HAP-1 (cell line): ENCODE measurements around the gene PGM5.
"Not testable (repeated sequence)": the region's sequence is repeated elsewhere in the genome, so short reads cannot be mapped to it uniquely, and the experiment has no call there.

Source experiments
- DNase-seq, 2 experiments: peaks; one replicate each; pipeline ENCODE4 v3.0.0-alpha.2; 2016 to 2020; ENCODE audit warnings: low spot score in 2 of 2
- H3K27me3 ChIP-seq: fragments of 250-450 bp; sonication (Bioruptor Pico); 2 replicates; pipeline ENCODE4 v1.5.1; 2020; ENCODE audit warnings: low read depth, mild to moderate bottlenecking, moderate library complexity
- H3K36me3 ChIP-seq: fragments of 250-450 bp; sonication (Bioruptor Pico); replicated peaks from 2 replicates; pipeline ENCODE4 v1.5.1; 2020; ENCODE audit warnings: mild to moderate bottlenecking
- H3K4me1 ChIP-seq: fragments of 250-450 bp; sonication (Bioruptor Pico); 2 replicates; pipeline ENCODE4 v1.5.1; 2020; ENCODE audit warnings: mild to moderate bottlenecking
- H3K4me3 ChIP-seq: fragments of 250-450 bp; sonication (Bioruptor Pico); 2 replicates; pipeline ENCODE4 v1.5.1; 2020; ENCODE audit warnings: mild to moderate bottlenecking, moderate library complexity
- H3K9me3 ChIP-seq: fragments of 250-450 bp; sonication (Bioruptor Pico); 2 replicates; pipeline ENCODE4 v1.5.1; 2020; ENCODE audit warnings: mild to moderate bottlenecking, moderate library complexity
- in situ Hi-C: fragments of 300-500 bp; cut with MboI; formaldehyde crosslinking; loops from 3 replicates; pipeline ENCODE4 v1.14.3; 2020; ENCODE audit warnings: low sequenced_read_pairs, inconsistent platforms, mixed read lengths

PGM5 gene

GRCh38 chr9:68356380-68357118 is at the start of gene PGM5:
TSS of gene PGM5 (plus strand) at chr9:68356611. CDS start at chr9:68357128, 517 bp downstream.
- H3K27me3 ChIP-seq, in situ Hi-C loops, H3K4me1 ChIP-seq, H3K9me3 ChIP-seq, H3K36me3 ChIP-seq: not testable (repeated sequence)
- peak within 1 kb of the TSS; percentile 34 for H3K4me3 ChIP-seq
- DNase-seq: peak in 1 of 2 experiments; percentile 47

GRCh38 chr9:68307127-68307526 is 49.3 kb upstream of the PGM5 start:
- in situ Hi-C loops, H3K4me1 ChIP-seq, H3K27me3 ChIP-seq, DNase-seq, H3K36me3 ChIP-seq, H3K4me3 ChIP-seq, H3K9me3 ChIP-seq: not testable (repeated sequence)

- H3K27me3 ChIP-seq, H3K4me3 ChIP-seq, in situ Hi-C loops, H3K4me1 ChIP-seq, H3K9me3 ChIP-seq, DNase-seq, H3K36me3 ChIP-seq: not testable (repeated sequence)
Measured at GRCh38 chr9:68307654-68308053, 48.8 kb upstream of the PGM5 start.

- H3K4me3 ChIP-seq, in situ Hi-C loops, H3K4me1 ChIP-seq, H3K9me3 ChIP-seq, H3K36me3 ChIP-seq, DNase-seq, H3K27me3 ChIP-seq: not testable (repeated sequence)
Measured at GRCh38 chr9:68311208-68311607, 45.2 kb upstream of the PGM5 start.

GRCh38 chr9:68318209-68318608 is 38.2 kb upstream of the PGM5 start:
- in situ Hi-C loops, H3K36me3 ChIP-seq, DNase-seq, H3K27me3 ChIP-seq, H3K9me3 ChIP-seq, H3K4me1 ChIP-seq, H3K4me3 ChIP-seq: not testable (repeated sequence)

- H3K36me3 ChIP-seq, H3K27me3 ChIP-seq, H3K9me3 ChIP-seq, H3K4me3 ChIP-seq, in situ Hi-C loops, DNase-seq, H3K4me1 ChIP-seq: not testable (repeated sequence)
Measured at GRCh38 chr9:68323749-68324148, 32.7 kb upstream of the PGM5 start.

- in situ Hi-C loops, H3K36me3 ChIP-seq, H3K4me1 ChIP-seq, H3K27me3 ChIP-seq, H3K9me3 ChIP-seq, DNase-seq, H3K4me3 ChIP-seq: not testable (repeated sequence)
Measured at GRCh38 chr9:68324518-68324917, 31.9 kb upstream of the PGM5 start.

- H3K4me3 ChIP-seq, H3K36me3 ChIP-seq, H3K4me1 ChIP-seq, H3K27me3 ChIP-seq, DNase-seq, H3K9me3 ChIP-seq, in situ Hi-C loops: not testable (repeated sequence)
Measured at GRCh38 chr9:68329106-68329505, 27.3 kb upstream of the PGM5 start.

- H3K36me3 ChIP-seq, H3K4me1 ChIP-seq, in situ Hi-C loops, H3K4me3 ChIP-seq, H3K27me3 ChIP-seq, H3K9me3 ChIP-seq, DNase-seq: not testable (repeated sequence)
Measured at GRCh38 chr9:68330531-68331173, 25.8 kb upstream of the PGM5 start.

- H3K36me3 ChIP-seq, H3K4me1 ChIP-seq, H3K9me3 ChIP-seq, in situ Hi-C loops, H3K27me3 ChIP-seq, DNase-seq, H3K4me3 ChIP-seq: not testable (repeated sequence)
Measured at GRCh38 chr9:68332122-68332521, 24.3 kb upstream of the PGM5 start.

GRCh38 chr9:68335935-68336334 is 20.5 kb upstream of the PGM5 start:
- DNase-seq, in situ Hi-C loops, H3K4me3 ChIP-seq, H3K36me3 ChIP-seq, H3K9me3 ChIP-seq, H3K4me1 ChIP-seq, H3K27me3 ChIP-seq: not testable (repeated sequence)

GRCh38 chr9:68336639-68337339 is 19.6 kb upstream of the PGM5 start:
- in situ Hi-C loops, H3K4me3 ChIP-seq, H3K9me3 ChIP-seq, DNase-seq, H3K36me3 ChIP-seq, H3K4me1 ChIP-seq, H3K27me3 ChIP-seq: not testable (repeated sequence)

- in situ Hi-C loops, H3K36me3 ChIP-seq, DNase-seq, H3K27me3 ChIP-seq, H3K4me1 ChIP-seq, H3K9me3 ChIP-seq, H3K4me3 ChIP-seq: not testable (repeated sequence)
Measured at GRCh38 chr9:68338000-68338399, 18.4 kb upstream of the PGM5 start.

GRCh38 chr9:68342265-68343025 is 14.0 kb upstream of the PGM5 start:
- in situ Hi-C loops, DNase-seq, H3K9me3 ChIP-seq: not testable (repeated sequence)

More at GRCh38 chr9:68342265-68343025, 14.0 kb upstream of the PGM5 start:
- not testable (repeated sequence) for H3K36me3 ChIP-seq, H3K4me1 ChIP-seq, H3K27me3 ChIP-seq, H3K4me3 ChIP-seq
